GM12878 (cell line): ENCODE data around the gene CLN6. TPM values are rescaled to one million over a fixed set of nuclear protein-coding genes. Genes with fewer than 3 reads are reported as not detected.

Source experiments
- ATAC-seq: fragments of 200-7000 bp; cut with Tn5 transposase; 3 replicates; pipeline ENCODE4 v1.9.1; 2020; ENCODE audit warnings: mild to moderate bottlenecking, moderate library complexity
- BruUV-seq: library from RNA; stranded (reverse); fragments of 400-500 nt; replicated peaks from 2 replicates; lab custom pipeline; 2021; lab: Mats Ljungman, UMichigan
- CTCF ChIA-PET: fragments of 300-600 bp; sonication (Branson Sonifier 250); formaldehyde crosslinking; extraction: SDS; loops from one replicate; lab custom pipeline; 2021; ENCODE audit warnings: inconsistent platforms; lab: Yijun Ruan, JAX
- POLR2A ChIA-PET: fragments of 350-600 bp; formaldehyde crosslinking; extraction: SDS; loops from one replicate; lab custom pipeline; 2021; ENCODE audit warnings: inconsistent platforms; lab: Charles Lee
- RAD21 ChIA-PET: fragments of 300-600 bp; sonication (Branson Sonifier 250); formaldehyde crosslinking; loops from one replicate; lab custom pipeline; 2023; ENCODE audit warnings: antibody characterized with exemption; ENCODE audit not compliant: unreplicated experiment; lab: Charles Lee
- SMC1A ChIA-PET: fragments of 300-600 bp; sonication (Branson Sonifier 250); formaldehyde crosslinking; loops from one replicate; lab custom pipeline; 2023; ENCODE audit not compliant: unreplicated experiment, uncharacterized antibody; lab: Charles Lee
- DNase-seq: peaks from one replicate; pipeline ENCODE4 v3.0.0-alpha.2; 2011; ENCODE audit warnings: low read depth, low spot score
- FAIRE-seq: peaks from 3 replicates; lab custom pipeline; 2011; peaks lifted over from hg19 to GRCh38; lab: Jason Lieb, UNC
- H2AFZ ChIP-seq: 2 replicates; pipeline ENCODE4 v1.6.0; 2011; ENCODE audit warnings: low read depth, low read length, control low read depth; ENCODE audit not compliant: control insufficient read depth
- H3K27ac ChIP-seq: 2 replicates; pipeline ENCODE4 v1.5.1; 2011; ENCODE audit warnings: control low read depth; ENCODE audit not compliant: control insufficient read depth, insufficient read depth
- H3K27me3 ChIP-seq, 2 experiments: replicated peaks in 1 of 2; 2 replicates each; pipeline versions ENCODE4 v1.6.0 to v1.6.1; 2011; ENCODE audit warnings: low read length in 1 of 2; ENCODE audit not compliant: control insufficient read depth in 2 of 2, insufficient read depth in 2 of 2
- H3K36me3 ChIP-seq, 2 experiments: 2 replicates each; pipeline ENCODE4 v1.5.1; 2011; ENCODE audit warnings: low read length in 1 of 2; ENCODE audit not compliant: control insufficient read depth in 2 of 2, insufficient read depth in 2 of 2
- H3K4me1 ChIP-seq: 2 replicates; pipeline ENCODE4 v1.6.1; 2011; ENCODE audit warnings: mild to moderate bottlenecking, low read length, moderate library complexity, mixed read lengths; ENCODE audit not compliant: control insufficient read depth, insufficient read depth
- H3K4me2 ChIP-seq: 2 replicates; pipeline ENCODE4 v1.6.0; 2011; ENCODE audit warnings: control low read depth; ENCODE audit not compliant: control insufficient read depth, insufficient read depth
- H3K4me3 ChIP-seq: fragments of 200-600 bp; sonication (generic); 2 replicates; pipeline ENCODE4 v1.5.1; 2016
- H3K79me2 ChIP-seq: 2 replicates; pipeline ENCODE4 v1.6.0; 2011; ENCODE audit warnings: low read length; ENCODE audit not compliant: control insufficient read depth, insufficient read depth
- H3K9ac ChIP-seq: 2 replicates; pipeline ENCODE4 v1.8.0; 2011; ENCODE audit warnings: low read length, control low read depth, mixed read lengths; ENCODE audit not compliant: control insufficient read depth, insufficient read depth
- H3K9me3 ChIP-seq: replicated peaks from 3 replicates; pipeline ENCODE4 v1.5.1; 2011; ENCODE audit warnings: mild to moderate bottlenecking, low read length; ENCODE audit not compliant: control insufficient read depth, insufficient read depth
- H4K20me1 ChIP-seq: 2 replicates; pipeline ENCODE4 v1.6.0; 2011; ENCODE audit not compliant: control insufficient read depth, insufficient read depth
- EZH2 ChIP-seq: IDR thresholded peaks from 2 replicates; pipeline ENCODE4 v1.6.1; 2012; ENCODE audit warnings: low read depth, mild to moderate bottlenecking, control low read depth, inconsistent platforms, low read length, borderline replicate concordance; ENCODE audit not compliant: control insufficient read depth
- NFXL1 ChIP-seq: fragments of 450-650 bp; IDR thresholded peaks from 2 replicates; pipeline ENCODE4 v1.6.1; 2017; ENCODE audit warnings: antibody characterized with exemption, mild to moderate bottlenecking, borderline replicate concordance
- PML ChIP-seq: IDR thresholded peaks from 2 replicates; pipeline ENCODE4 v1.6.1; 2012; ENCODE audit warnings: low read length, inconsistent platforms
- ZBTB11 ChIP-seq: fragments of 450-650 bp; formaldehyde crosslinking; IDR thresholded peaks from 2 replicates; pipeline ENCODE4 v1.5.0; 2022; ENCODE audit warnings: mild to moderate bottlenecking, missing genetic modification characterization
- WGBS: methylation state at CpG from one replicate; pipeline ENCODE4 v1.1.6; 2016; ENCODE audit warnings: low lambda C conversion rate; ENCODE audit not compliant: insufficient replicate concordance, insufficient coverage; ENCODE audit errors: missing lambda C conversion rate; 5-methylcytosine and 5-hydroxymethylcytosine counted together
- in situ Hi-C: fragments of 300-500 bp; cut with MboI; formaldehyde crosslinking; loops from 9 replicates; pipeline ENCODE4 v1.14.3; 2018; ENCODE audit warnings: mixed read lengths
- intact Hi-C: fragments of 100-400 bp; cut with micrococcal nuclease; formaldehyde crosslinking; loops from one replicate; pipeline ENCODE4 v1.14.2; 2022; ENCODE audit not compliant: unreplicated experiment
- polyA plus RNA-seq, 11 experiments: library from polyadenylated mRNA; depleted of rRNA in 4 of 11; unstranded in 6 of 11; stranded (reverse) in 5 of 11; fragments of >200 nt; fragmentation: Nextera tagmentation in 4 of 11; fragmentation: Illumina TruSeq in 1 of 11; extraction: Ambion mirVana in 4 of 11; extraction: Trizol in 1 of 11; gene quantifications; 1 replicate in 1 of 11; 2 replicates in 10 of 11; pipeline versions ENCODE4 v1.2.1 to v1.2.3, GENCODE V29; 2011 to 2016; ENCODE audit warnings: inconsistent platforms in 2 of 11, missing spikeins in 2 of 11, low read depth in 1 of 11
- total RNA-seq, 4 experiments: library from RNA; depleted of rRNA in 3 of 4; stranded (reverse); fragments of >200 nt in 3 of 4; fragmentation: Illumina TruSeq in 1 of 4; extraction: Trizol in 1 of 4; gene quantifications; 2 replicates each; pipeline versions ENCODE4 v1.2.1 to v1.2.3, GENCODE V29; 2013 to 2021

CLN6 gene
- total and polyA plus RNA-seq, 10 of the 15 experiments (the other 5 are each of a cell fraction or from before 2014, with no cell fraction given), result 0.74 to 69.0 (median 30.3) TPM

- Histone ChIP-seq H2AFZ (no peak overlapping the region), H3K9me3 (no peaks in the 10 kb centered on the region), H3K79me2 (peaks cover 2% of the 10 kb centered on the region), H3K27me3 (no peaks in the 10 kb centered on the region), H3K4me3 (no peak overlapping the region), H3K4me2 (no peak overlapping the region), H3K4me1 (peaks cover 20% of the 10 kb centered on the region)
- POLR2A ChIA-PET, result no interaction called here
- FAIRE-seq (no peak), ATAC-seq (no peak), DNase-seq (no peak)
- in situ Hi-C loops, result no loop called here
- SMC1A ChIA-PET, result no interaction called here
- 93% methylated on average over 12 of the region's 12 CpGs for WGBS
- intact Hi-C loops, result no loop called here
- TF ChIP-seq PML (no peak), EZH2 (no peak), NFXL1 (no peak), ZBTB11 (CRISPR knock-in tag) (no peak)
- TF ChIP-seq, all 136 proteins: peak for 0
- BruUV-seq, result TSS peak; percentile 45
- Histone ChIP-seq H4K20me1 (no peaks in the 10 kb centered on the region), H3K9ac (no peak overlapping the region), H3K36me3 (peaks cover 10 to 18% of the 10 kb centered on the region in 2 experiments; a peak in 3 of 4 replicates), H3K27ac (no peak overlapping the region)
- ChIA-PET RAD21 (no interaction called here), CTCF (no interaction called here)
Observed at GRCh38 chr15:68207176-68207935, 22.2 kb downstream of the CLN6 start.
